A549 (cell line): ENCODE data around the gene DNAJB5. TPM values are rescaled to one million over a fixed set of nuclear protein-coding genes. Genes with fewer than 3 reads are reported as not detected.

ENCODE experiments used
- ATAC-seq, 2 experiments: fragments of 200-7000 bp in 1 of 2; fragments of >200 bp in 1 of 2; cut with Nextera tagmentation in 1 of 2; cut with Tn5 transposase in 1 of 2; 3 replicates each; pipeline versions ENCODE4 v1.8.0 to v1.9.1; 2018 to 2020; ENCODE audit warnings: mild to moderate bottlenecking in 1 of 2, moderate library complexity in 1 of 2
- CTCF ChIA-PET: fragments of 300-600 bp; sonication (Branson Sonifier 250); formaldehyde crosslinking; extraction: SDS; loops from one replicate; lab custom pipeline; 2021; ENCODE audit warnings: antibody characterized with exemption, inconsistent platforms; lab: Yijun Ruan, JAX
- POLR2A ChIA-PET: fragments of 350-600 bp; formaldehyde crosslinking; extraction: SDS; loops from one replicate; lab custom pipeline; 2021; ENCODE audit warnings: antibody characterized with exemption, inconsistent platforms; lab: Yijun Ruan, JAX
- DNase-seq, 2 experiments: peaks; one replicate each; pipeline versions ENCODE4 v3.0.0 to v3.0.0-alpha.2; 2011 to 2016; ENCODE audit warnings: low read depth in 1 of 2, low spot score in 1 of 2
- FAIRE-seq: peaks from 2 replicates; lab custom pipeline; 2011; peaks lifted over from hg19 to GRCh38; lab: Jason Lieb, UNC
- H3K27ac ChIP-seq, 2 experiments: fragments of >200 bp; sonication (Bioruptor Twin); formaldehyde crosslinking; 3 replicates each; pipeline ENCODE4 v1.5.1; 2016 to 2017
- H3K4me1 ChIP-seq: fragments of >200 bp; sonication (Bioruptor Twin); formaldehyde crosslinking; 3 replicates; pipeline ENCODE4 v1.6.1; 2016
- H3K4me2 ChIP-seq: fragments of >200 bp; sonication (Bioruptor Twin); formaldehyde crosslinking; 3 replicates; pipeline ENCODE4 v1.6.1; 2016
- H3K4me3 ChIP-seq: fragments of >200 bp; sonication (Bioruptor Twin); formaldehyde crosslinking; 3 replicates; pipeline ENCODE4 v1.5.1; 2016
- H3K9me3 ChIP-seq: fragments of >200 bp; sonication (Bioruptor Twin); formaldehyde crosslinking; 3 replicates; pipeline ENCODE4 v1.6.1; 2016
- CBX2 ChIP-seq: fragments of 200-600 bp; sonication (generic); IDR thresholded peaks from 2 replicates; pipeline ENCODE4 v1.6.1; 2016; ENCODE audit warnings: low read depth, mild to moderate bottlenecking, borderline replicate concordance
- CEBPB ChIP-seq, 2 experiments: fragments of >200 bp in 1 of 2; sonication (Bioruptor Twin) in 1 of 2; formaldehyde crosslinking in 1 of 2; IDR thresholded peaks; 2 replicates each; pipeline ENCODE4 v1.6.1; 2012 to 2016
- CHD2 ChIP-seq: fragments of 150-350 bp; IDR thresholded peaks from 2 replicates; pipeline ENCODE4 v1.6.1; 2014; ENCODE audit warnings: low read length; ENCODE audit not compliant: partially characterized antibody
- EHF ChIP-seq: fragments of 250-450 bp; sonication (Bioruptor Pico); IDR thresholded peaks from 2 replicates; pipeline ENCODE4 v1.5.0; 2020; ENCODE audit warnings: mild to moderate bottlenecking
- EHMT2 ChIP-seq: fragments of 200-600 bp; sonication (generic); IDR thresholded peaks from 2 replicates; pipeline ENCODE4 v1.6.1; 2016; ENCODE audit warnings: antibody characterized with exemption, low read depth, mild to moderate bottlenecking, moderate library complexity
- ESRRA ChIP-seq: fragments of 150-350 bp; IDR thresholded peaks from 2 replicates; pipeline ENCODE4 v1.6.1; 2014; ENCODE audit warnings: mild to moderate bottlenecking, low read length, borderline replicate concordance
- FOSB ChIP-seq: fragments of 250-450 bp; sonication (Bioruptor Pico); IDR thresholded peaks from 2 replicates; pipeline ENCODE4 v1.5.0; 2020; ENCODE audit warnings: mild to moderate bottlenecking, moderate library complexity
- FOXS1 ChIP-seq: fragments of 250-450 bp; sonication (Bioruptor Pico); IDR thresholded peaks from 2 replicates; pipeline ENCODE4 v1.5.0; 2020; ENCODE audit warnings: mild to moderate bottlenecking, moderate library complexity
- GATA3 ChIP-seq: IDR thresholded peaks from 2 replicates; pipeline ENCODE4 v1.6.1; 2012; ENCODE audit warnings: borderline replicate concordance
- HEYL ChIP-seq: fragments of 250-450 bp; sonication (Bioruptor Pico); IDR thresholded peaks from 2 replicates; pipeline ENCODE4 v1.8.0; 2021; ENCODE audit warnings: mild to moderate bottlenecking, moderate library complexity
- HOXB5 ChIP-seq: fragments of 250-450 bp; sonication (Bioruptor Pico); IDR thresholded peaks from 2 replicates; pipeline ENCODE4 v1.5.0; 2020; ENCODE audit warnings: mild to moderate bottlenecking, moderate library complexity
- JUN ChIP-seq, 2 experiments: fragments of >200 bp; sonication (Bioruptor Twin); formaldehyde crosslinking; IDR thresholded peaks; 2 replicates in 1 of 2; 3 replicates in 1 of 2; pipeline ENCODE4 v1.6.1; 2016 to 2017
- KDM1A ChIP-seq: fragments of 200-600 bp; sonication (generic); IDR thresholded peaks from 2 replicates; pipeline ENCODE4 v1.6.1; 2016; ENCODE audit warnings: low read depth, mild to moderate bottlenecking
- MAFK ChIP-seq: fragments of 450-650 bp; IDR thresholded peaks from 2 replicates; pipeline ENCODE4 v1.6.1; 2014; ENCODE audit not compliant: partially characterized antibody
- NPAS2 ChIP-seq: fragments of 250-450 bp; sonication (Bioruptor Pico); IDR thresholded peaks from 2 replicates; pipeline ENCODE4 v1.8.0; 2022; ENCODE audit warnings: mild to moderate bottlenecking, moderate library complexity, borderline replicate concordance
- NR3C1 ChIP-seq: fragments of >200 bp; sonication (Bioruptor Twin); formaldehyde crosslinking; IDR thresholded peaks from 3 replicates; pipeline ENCODE4 v1.6.1; 2017
- PHF8 ChIP-seq: fragments of 200-600 bp; sonication (generic); IDR thresholded peaks from 2 replicates; pipeline ENCODE4 v1.6.1; 2016; ENCODE audit warnings: low read depth, mild to moderate bottlenecking, antibody characterized with exemption, moderate library complexity, borderline replicate concordance
- POLR2A ChIP-seq: IDR thresholded peaks from 2 replicates; pipeline ENCODE4 v1.6.1; 2012; ENCODE audit warnings: mild to moderate bottlenecking, low read length
- POLR2AphosphoS2 ChIP-seq: conservative IDR thresholded peaks from 2 replicates; pipeline ENCODE4 v1.6.1; 2012; ENCODE audit warnings: low read length, improper control_type of control experiment, inconsistent platforms
- RAD21 ChIP-seq, 2 experiments: fragments of >200 bp in 1 of 2; sonication (Bioruptor Twin) in 1 of 2; formaldehyde crosslinking in 1 of 2; IDR thresholded peaks in 1 of 2; conservative IDR thresholded peaks in 1 of 2; 2 replicates in 1 of 2; 3 replicates in 1 of 2; pipeline ENCODE4 v1.6.1; 2012 to 2018; ENCODE audit warnings: inconsistent platforms in 1 of 2
- RCOR1 ChIP-seq: fragments of 150-350 bp; IDR thresholded peaks from 2 replicates; pipeline ENCODE4 v1.6.1; 2014; ENCODE audit warnings: antibody characterized with exemption, low read length, low read depth
- RFX5 ChIP-seq: fragments of 450-650 bp; IDR thresholded peaks from 2 replicates; pipeline ENCODE4 v1.7.1; 2014; ENCODE audit warnings: antibody characterized with exemption, mild to moderate bottlenecking, moderate library complexity
- SMC3 ChIP-seq: fragments of >200 bp; sonication (Bioruptor Twin); formaldehyde crosslinking; IDR thresholded peaks from 3 replicates; pipeline ENCODE4 v1.6.1; 2018; ENCODE audit warnings: inconsistent platforms
- SREBF2 ChIP-seq: fragments of 450-650 bp; IDR thresholded peaks from 2 replicates; pipeline ENCODE4 v1.6.1; 2014; ENCODE audit warnings: mild to moderate bottlenecking, moderate library complexity
- ZSCAN20 ChIP-seq: fragments of 250-450 bp; sonication (Bioruptor Pico); IDR thresholded peaks from 2 replicates; pipeline ENCODE4 v1.8.0; 2022; ENCODE audit warnings: mild to moderate bottlenecking, moderate library complexity
- WGBS: methylation state at CpG from one replicate; pipeline ENCODE4 v1.1.6; 2017; ENCODE audit errors: missing lambda C conversion rate; 5-methylcytosine and 5-hydroxymethylcytosine counted together
- polyA plus RNA-seq, 4 experiments: library from polyadenylated mRNA; depleted of rRNA in 3 of 4; stranded (reverse); fragments of >200 nt; fragmentation: RNase III in 1 of 4; extraction: RNeasy Plus Mini Kit Qiagen cat#74134 plus additional on column Dnase treatment in 1 of 4; gene quantifications; 2 replicates in 3 of 4; 3 replicates in 1 of 4; pipeline ENCODE4 v1.2.3, GENCODE V29; 2011 to 2017
- TF ChIP-seq, protein P1 (sequence below): fragments of 250-450 bp; sonication (Bioruptor Pico); IDR thresholded peaks from 2 replicates; pipeline ENCODE4 v1.5.0; 2021; ENCODE audit warnings: mild to moderate bottlenecking, moderate library complexity, borderline replicate concordance
- TF ChIP-seq, protein P2 (sequence below): fragments of >200 bp; sonication (Bioruptor Twin); formaldehyde crosslinking; IDR thresholded peaks from 2 replicates; pipeline ENCODE4 v1.6.1; 2016
- TF ChIP-seq, protein P3 (sequence below): IDR thresholded peaks from 2 replicates; pipeline ENCODE4 v1.6.1; 2012; ENCODE audit warnings: low read depth, borderline replicate concordance
- TF ChIP-seq, protein P4 (sequence below): fragments of 450-650 bp; IDR thresholded peaks from 2 replicates; pipeline ENCODE4 v1.6.1; 2014; ENCODE audit warnings: antibody characterized with exemption

Gene DNAJB5
- polyA plus RNA-seq, 2 of the 4 experiments (the other 2 are of a cell fraction) = 0.72 to 4.4 TPM

DNA sequence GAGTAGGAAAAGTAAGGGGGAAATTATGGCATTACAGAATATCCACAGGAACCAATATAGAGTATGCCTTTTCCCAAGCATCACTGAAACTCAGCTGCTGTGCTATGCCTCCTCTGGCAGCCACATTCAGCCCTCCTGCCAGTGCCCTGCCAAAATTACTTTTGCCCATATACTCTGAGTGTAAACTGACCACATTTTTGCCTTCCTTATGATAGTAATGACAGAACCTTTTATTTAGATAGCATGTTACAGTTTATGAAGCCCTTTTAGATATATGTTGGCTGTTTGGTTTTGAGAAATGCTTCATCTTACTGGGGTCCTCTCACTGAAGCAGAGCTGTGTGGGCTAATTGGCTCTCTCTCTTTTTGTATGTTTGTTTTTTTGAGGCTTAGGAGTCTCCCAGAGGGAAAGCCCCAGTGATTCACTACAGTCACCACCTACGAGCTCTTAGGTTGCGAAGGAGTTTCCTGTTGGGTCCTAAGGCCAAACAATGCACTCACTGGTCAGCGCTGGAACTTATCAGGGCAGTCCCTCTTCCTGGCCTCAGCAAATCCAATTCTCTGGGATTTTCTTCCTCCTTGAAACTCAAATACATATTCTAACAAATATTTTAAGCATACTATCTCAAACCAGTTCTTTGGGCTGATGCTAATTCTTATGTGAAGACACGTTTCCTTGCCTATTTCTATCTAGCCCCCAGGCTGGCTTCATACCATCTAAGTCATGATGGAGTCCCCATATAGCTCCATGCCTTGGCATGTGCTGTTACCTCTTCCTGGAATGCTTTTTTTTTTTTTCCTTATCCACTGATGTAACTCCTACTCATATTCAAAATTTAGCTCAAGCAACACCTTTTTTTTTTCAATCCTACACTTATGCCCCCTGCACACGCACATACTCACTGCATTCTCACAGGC, 27.7 kb upstream of the DNAJB5 start:
- 17% methylated on average over 5 of the region's 5 CpGs for WGBS
- H3K9me3 ChIP-seq = no peaks in the 10 kb centered on the region
- ChIA-PET CTCF (interaction anchor here (0.6 to 3.8 kb wide), 12 partner anchors 8 to 220 kb away, joined by 3 to 26 read pairs (median 4); no protein-coding TSS in a partner anchor), POLR2A (interaction anchor here (0.7 kb wide), 1 partner anchor 111 kb away, joined by 3 read pairs; the partner anchor contains the start of gene VCP)
- H3K4me1 ChIP-seq = peaks cover 4% of the 10 kb centered on the region; the same call in 1 of the 3 replicates
- peak; percentile 48 to 73; a peak in 3 of 6 replicates for ATAC-seq
- H3K4me3 ChIP-seq = no peak overlapping the region
- TF ChIP-seq ZSCAN20 (CRISPR knock-in tag) = no peak
- TF ChIP-seq HOXB5 = no peak
- no peak for TF ChIP-seq POLR2A
- TF ChIP-seq, protein P1, sequence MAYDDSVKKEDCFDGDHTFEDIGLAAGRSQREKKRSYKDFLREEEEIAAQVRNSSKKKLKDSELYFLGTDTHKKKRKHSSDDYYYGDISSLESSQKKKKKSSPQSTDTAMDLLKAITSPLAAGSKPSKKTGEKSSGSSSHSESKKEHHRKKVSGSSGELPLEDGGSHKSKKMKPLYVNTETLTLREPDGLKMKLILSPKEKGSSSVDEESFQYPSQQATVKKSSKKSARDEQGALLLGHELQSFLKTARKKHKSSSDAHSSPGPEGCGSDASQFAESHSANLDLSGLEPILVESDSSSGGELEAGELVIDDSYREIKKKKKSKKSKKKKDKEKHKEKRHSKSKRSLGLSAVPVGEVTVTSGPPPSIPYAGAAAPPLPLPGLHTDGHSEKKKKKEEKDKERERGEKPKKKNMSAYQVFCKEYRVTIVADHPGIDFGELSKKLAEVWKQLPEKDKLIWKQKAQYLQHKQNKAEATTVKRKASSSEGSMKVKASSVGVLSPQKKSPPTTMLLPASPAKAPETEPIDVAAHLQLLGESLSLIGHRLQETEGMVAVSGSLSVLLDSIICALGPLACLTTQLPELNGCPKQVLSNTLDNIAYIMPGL (CRISPR knock-in tag) = no peak
- TF ChIP-seq ESRRA = no peak
- no peak for TF ChIP-seq POLR2AphosphoS2
- no peak for TF ChIP-seq MAFK
- TF ChIP-seq, protein P2, sequence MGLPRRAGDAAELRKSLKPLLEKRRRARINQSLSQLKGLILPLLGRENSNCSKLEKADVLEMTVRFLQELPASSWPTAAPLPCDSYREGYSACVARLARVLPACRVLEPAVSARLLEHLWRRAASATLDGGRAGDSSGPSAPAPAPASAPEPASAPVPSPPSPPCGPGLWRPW = no peak
- no peak for TF ChIP-seq NR3C1
- no peak for TF ChIP-seq KDM1A
- TF ChIP-seq GATA3 = no peak
- TF ChIP-seq HEYL (CRISPR knock-in tag) = no peak
- no peak for TF ChIP-seq RAD21 (conservative IDR thresholded peaks at IDR 0.05 in 1 of 2, IDR thresholded peaks at IDR 0.05 in 1 of 2)
- no peak for TF ChIP-seq CEBPB (IDR thresholded peaks at IDR 0.05)
- H3K4me2 ChIP-seq = no peak overlapping the region
- no peak overlapping the region for H3K27ac ChIP-seq
- DNase-seq = peak in 1 of 2 experiments; percentile 39
- no peak for FAIRE-seq

DNA sequence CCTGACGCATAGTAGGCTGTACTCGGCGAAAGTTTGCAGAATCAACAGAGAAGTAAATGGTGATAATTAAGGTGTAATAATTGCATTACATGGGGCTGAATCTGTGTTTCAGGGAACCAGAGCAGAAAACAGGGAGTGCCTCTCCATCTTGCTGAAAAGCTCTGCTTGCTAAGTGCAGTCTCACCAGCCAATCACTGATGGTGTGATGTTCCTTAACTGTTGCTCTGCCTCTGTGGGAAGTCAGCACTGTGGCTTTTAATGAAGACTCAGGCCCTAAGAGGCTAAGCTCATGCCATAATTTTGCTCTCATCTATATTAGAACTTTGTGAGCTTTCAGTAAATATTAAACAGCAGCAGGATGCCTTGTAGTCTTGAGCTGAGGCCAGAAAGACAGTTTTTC, 27.0 kb upstream of the DNAJB5 start:
- Histone ChIP-seq H3K4me3 (no peak overlapping the region), H3K4me1 (peaks cover 2% of the 10 kb centered on the region; the same call in 1 of the 3 replicates), H3K9me3 (no peaks in the 10 kb centered on the region), H3K4me2 (no peak overlapping the region), H3K27ac (no peak overlapping the region)
- ChIA-PET CTCF (interaction anchor here (0.7 to 3.8 kb wide), 9 partner anchors 9 to 221 kb away, joined by 3 to 26 read pairs (median 4); no protein-coding TSS in a partner anchor), POLR2A (interaction anchor here (0.7 kb wide), 1 partner anchor 110 kb away, joined by 3 read pairs; the partner anchor contains the start of gene VCP)
- no peak for ATAC-seq
- DNase-seq = no peak
- FAIRE-seq = no peak
- TF ChIP-seq JUN (IDR thresholded peaks at IDR 0.05) = no peak
- no peak for TF ChIP-seq NPAS2 (CRISPR knock-in tag)
- TF ChIP-seq SREBF2 = no peak
- no peak for TF ChIP-seq FOXS1
- TF ChIP-seq, protein P3, sequence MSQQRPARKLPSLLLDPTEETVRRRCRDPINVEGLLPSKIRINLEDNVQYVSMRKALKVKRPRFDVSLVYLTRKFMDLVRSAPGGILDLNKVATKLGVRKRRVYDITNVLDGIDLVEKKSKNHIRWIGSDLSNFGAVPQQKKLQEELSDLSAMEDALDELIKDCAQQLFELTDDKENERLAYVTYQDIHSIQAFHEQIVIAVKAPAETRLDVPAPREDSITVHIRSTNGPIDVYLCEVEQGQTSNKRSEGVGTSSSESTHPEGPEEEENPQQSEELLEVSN = no peak
- no peak for TF ChIP-seq CBX2
- no peak for TF ChIP-seq CHD2
- no peak for TF ChIP-seq POLR2A
- TF ChIP-seq EHMT2 = no peak
- TF ChIP-seq RFX5 = no peak
- TF ChIP-seq FOSB (CRISPR knock-in tag) = no peak
- TF ChIP-seq POLR2AphosphoS2 = no peak
- TF ChIP-seq PHF8 = no peak
- TF ChIP-seq RCOR1 = no peak
- no peak for TF ChIP-seq SMC3
- no peak for TF ChIP-seq MAFK
- no peak for TF ChIP-seq EHF (CRISPR knock-in tag)
- TF ChIP-seq NR3C1 = no peak
- no peak for TF ChIP-seq ESRRA
- TF ChIP-seq, protein P4, sequence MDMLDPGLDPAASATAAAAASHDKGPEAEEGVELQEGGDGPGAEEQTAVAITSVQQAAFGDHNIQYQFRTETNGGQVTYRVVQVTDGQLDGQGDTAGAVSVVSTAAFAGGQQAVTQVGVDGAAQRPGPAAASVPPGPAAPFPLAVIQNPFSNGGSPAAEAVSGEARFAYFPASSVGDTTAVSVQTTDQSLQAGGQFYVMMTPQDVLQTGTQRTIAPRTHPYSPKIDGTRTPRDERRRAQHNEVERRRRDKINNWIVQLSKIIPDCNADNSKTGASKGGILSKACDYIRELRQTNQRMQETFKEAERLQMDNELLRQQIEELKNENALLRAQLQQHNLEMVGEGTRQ = no peak
- 70% methylated on average over 3 of the region's 3 CpGs for WGBS
